ENCODE data around the gene USP49. TPM values are rescaled to one million over a fixed set of nuclear protein-coding genes. Genes with fewer than 3 reads are reported as not detected.

The USP49 gene
- total RNA-seq, 1 experiment from 2014 or later, result 6.9 TPM

GRCh38 chr6:41900861-41901260, 5.7 kb upstream of the USP49 start:
- DNase-seq (ENCODE audit: low read depth, low spot score), result no peak
- BruUV-seq (replicated peaks), result no TSS peak
- Histone ChIP-seq H3K79me2 (ENCODE audit: insufficient read depth, low read length) (no peaks in the 10 kb centered on the region), H3K27ac (ENCODE audit: low read depth, low read length) (no peak overlapping the region), H3K27me3 (ENCODE audit: insufficient read depth, low read length) (no peaks in the 10 kb centered on the region), H3K4me2 (ENCODE audit: low read length) (no peak overlapping the region), H2AFZ (ENCODE audit: low read depth, low read length, poor library complexity, severe bottlenecking) (no peak overlapping the region), H3K9me3 (ENCODE audit: control insufficient read depth in 1 of 2, insufficient read depth in 1 of 2, low read depth in 1 of 2, low read length in 2 of 2) (no peaks in the 10 kb centered on the region), H3K4me3 (replicated peaks in 1 of 2; ENCODE audit: low read depth in 1 of 2, low read length in 2 of 2) (no peak overlapping the region), H4K20me1 (ENCODE audit: insufficient read depth) (no peaks in the 10 kb centered on the region), H3K9me2 (ENCODE audit: insufficient read depth) (no peaks in the 10 kb centered on the region), H3K9ac (ENCODE audit: low read length) (no peak overlapping the region), H3K36me3 (ENCODE audit: control insufficient read depth in 1 of 2, insufficient read depth in 2 of 2, low read length in 2 of 2) (peaks cover 4 to 7% of the 10 kb centered on the region in 2 experiments; a peak in 2 of 4 replicates), H3K4me1 (ENCODE audit: control insufficient read depth in 1 of 2, insufficient read depth in 2 of 2, low read length in 2 of 2) (peaks cover 5 to 12% of the 10 kb centered on the region in 2 experiments; a peak in 2 of 4 replicates)
- POLR2A ChIA-PET, result no interaction called here
- ATAC-seq, result no peak
- CTCF ChIA-PET, result interaction anchor here (1.6 kb wide), 1 partner anchor 20 kb away, joined by 3 read pairs; the partner anchor contains the start of genes BYSL and MED20
- TF ChIP-seq POLR2AphosphoS5 (IDR thresholded peaks at IDR 0.05; ENCODE audit: low read depth, low read length) (no peak), FOSL1 (IDR thresholded peaks at IDR 0.05; ENCODE audit: low read depth) (no peak), CBX3 (IDR thresholded peaks at IDR 0.05; ENCODE audit: low read depth) (no peak)
- intact Hi-C loops (cut with micrococcal nuclease), result loop anchor here (1.0 kb wide), 1 partner anchor 16 kb away; no protein-coding TSS in a partner anchor
- RAD21 ChIA-PET (ENCODE audit: low non-redundant PET in 1 of 2, low total read pairs in 2 of 2, uncharacterized antibody in 2 of 2, unreplicated experiment in 2 of 2), result interaction anchor here in 1 of 2 experiments (0.5 kb wide), 1 partner anchor 61 kb away, joined by 3 read pairs; no protein-coding TSS in a partner anchor

GRCh38 chr6:41896281-41896680, 1.1 kb upstream of the USP49 start:
- no peak overlapping the region for H3K27ac ChIP-seq (ENCODE audit: low read depth, low read length)
- no peaks in the 10 kb centered on the region; the same call in 1 of the 2 replicates for H3K79me2 ChIP-seq (ENCODE audit: insufficient read depth, low read length)
- peak overlapping the region; percentile 66; the same call in 1 of the 2 replicates for H3K9ac ChIP-seq (ENCODE audit: low read length)
- DNase-seq (ENCODE audit: low read depth, low spot score) (no peak), ATAC-seq (no peak)
- no peaks in the 10 kb centered on the region for H4K20me1 ChIP-seq (ENCODE audit: insufficient read depth)
- ChIA-PET CTCF (interaction anchor here (2.3 kb wide), 1 partner anchor 25 kb away, joined by 13 read pairs; the partner anchor contains the start of genes BYSL and MED20), RAD21 (ENCODE audit: low non-redundant PET in 1 of 2, low total read pairs in 2 of 2, uncharacterized antibody in 2 of 2, unreplicated experiment in 2 of 2) (interaction anchor here in 1 of 2 experiments (0.7 kb wide), 1 partner anchor 23 kb away, joined by 3 read pairs; no protein-coding TSS in a partner anchor), POLR2A (interaction anchor here (1.9 kb wide), 1 partner anchor 25 kb away, joined by 5 read pairs; the partner anchor contains the start of genes BYSL and MED20)
- intact Hi-C loops (cut with micrococcal nuclease), result no loop called here
- BruUV-seq (replicated peaks), result no TSS peak
- no peaks in the 10 kb centered on the region; the same call in 1 of the 2 replicates for H3K27me3 ChIP-seq (ENCODE audit: insufficient read depth, low read length)
- no peak for TF ChIP-seq CEBPB (IDR thresholded peaks at IDR 0.05; ENCODE audit: low read depth)
- no peak for TF ChIP-seq TCF7L2 (IDR thresholded peaks at IDR 0.05; ENCODE audit: borderline replicate concordance, extremely low read depth, insufficient read depth, insufficient read length)
- TF ChIP-seq EZH2phosphoT487 (IDR thresholded peaks at IDR 0.05; ENCODE audit: borderline replicate concordance), result no peak
- TF ChIP-seq ATF3 (IDR thresholded peaks at IDR 0.05), result no peak
- TF ChIP-seq SRF (IDR thresholded peaks at IDR 0.05; ENCODE audit: low read depth), result no peak
- no peak for TF ChIP-seq RAD21 (IDR thresholded peaks at IDR 0.05; ENCODE audit: low read depth)
- no peak for TF ChIP-seq POLR2A (IDR thresholded peaks at IDR 0.05; ENCODE audit: borderline replicate concordance, extremely low read depth, insufficient read depth, insufficient read length)
- no peak for TF ChIP-seq ZBTB33 (IDR thresholded peaks at IDR 0.05; ENCODE audit: extremely low read depth, insufficient replicate concordance, low read length)
- TF ChIP-seq CBX3 (IDR thresholded peaks at IDR 0.05; ENCODE audit: low read depth), result no peak
- peak overlapping the region; percentile 90 for H3K4me2 ChIP-seq (ENCODE audit: low read length)
- no peaks in the 10 kb centered on the region for H3K9me2 ChIP-seq (ENCODE audit: insufficient read depth)
- no peak overlapping the region for H2AFZ ChIP-seq (ENCODE audit: low read depth, low read length, poor library complexity, severe bottlenecking)
- peaks cover 9 to 15% of the 10 kb centered on the region in 2 experiments; a peak in 3 of 4 replicates for H3K4me1 ChIP-seq (ENCODE audit: control insufficient read depth in 1 of 2, insufficient read depth in 2 of 2, low read length in 2 of 2)
- peak overlapping the region; percentile 66 to 72; a peak in 3 of 4 replicates for H3K4me3 ChIP-seq (replicated peaks in 1 of 2; ENCODE audit: low read depth in 1 of 2, low read length in 2 of 2)
- no peaks in the 10 kb centered on the region for H3K9me3 ChIP-seq (ENCODE audit: control insufficient read depth in 1 of 2, insufficient read depth in 1 of 2, low read depth in 1 of 2, low read length in 2 of 2)
- no peaks in the 10 kb centered on the region; a peak in 1 of 4 replicates for H3K36me3 ChIP-seq (ENCODE audit: control insufficient read depth in 1 of 2, insufficient read depth in 2 of 2, low read length in 2 of 2)

Data from HCT116 (cell line).